ENCODE data around the gene RHEX. TPM values are rescaled to one million over a fixed set of nuclear protein-coding genes. Genes with fewer than 3 reads are reported as not detected.

The RHEX gene
- total and polyA plus RNA-seq, 4 donors, result 0.12 to 0.59 (median 0.55) TPM; not detected in 1

GRCh38 chr1:206066479-206067171 is 13.7 kb downstream of the RHEX start:
- WGBS (ENCODE audit: insufficient coverage), result 87% methylated on average over 4 of the region's 6 CpGs
- no peak for DNase-seq (ENCODE audit: low read depth in 4 of 6, low spot score in 6 of 6)
- H3K27ac ChIP-seq (ENCODE audit: low read depth, low read length), result no peak overlapping the region
- H3K27me3 ChIP-seq (ENCODE audit: control insufficient read depth, insufficient read depth, low read length), result no peaks in the 10 kb centered on the region
- H3K9me3 ChIP-seq (ENCODE audit: control insufficient read depth, insufficient read depth, low read length), result no peaks in the 10 kb centered on the region
- H3K4me1 ChIP-seq (ENCODE audit: control insufficient read depth, insufficient read depth, low read length), result no peaks in the 10 kb centered on the region
- no peak overlapping the region for H3K4me3 ChIP-seq (ENCODE audit: low read depth, low read length)
- H3K36me3 ChIP-seq (ENCODE audit: control insufficient read depth, insufficient read depth, low read length), result no peaks in the 10 kb centered on the region

GRCh38 chr1:206067486-206068227 is 14.7 kb downstream of the RHEX start:
- 73% methylated on average over 4 of the region's 8 CpGs for WGBS (ENCODE audit: insufficient coverage)
- Histone ChIP-seq H3K27ac (ENCODE audit: low read depth, low read length) (no peak overlapping the region), H3K36me3 (ENCODE audit: control insufficient read depth, insufficient read depth, low read length) (no peaks in the 10 kb centered on the region), H3K4me3 (ENCODE audit: low read depth, low read length) (no peak overlapping the region), H3K4me1 (ENCODE audit: control insufficient read depth, insufficient read depth, low read length) (no peaks in the 10 kb centered on the region), H3K9me3 (ENCODE audit: control insufficient read depth, insufficient read depth, low read length) (no peaks in the 10 kb centered on the region), H3K27me3 (ENCODE audit: control insufficient read depth, insufficient read depth, low read length) (no peaks in the 10 kb centered on the region)
- DNase-seq (ENCODE audit: low read depth in 4 of 6, low spot score in 6 of 6), result peak in 1 of 6 donors; percentile 13

GRCh38 chr1:206068314-206068713 is 15.3 kb downstream of the RHEX start:
- no peak overlapping the region for H3K4me3 ChIP-seq (ENCODE audit: low read depth, low read length)
- no peaks in the 10 kb centered on the region for H3K27me3 ChIP-seq (ENCODE audit: control insufficient read depth, insufficient read depth, low read length)
- H3K27ac ChIP-seq (ENCODE audit: low read depth, low read length), result no peak overlapping the region
- WGBS (ENCODE audit: insufficient coverage), result 88% methylated on average over 1 of the region's 1 CpG
- DNase-seq (ENCODE audit: low read depth in 4 of 6, low spot score in 6 of 6), result no peak
- no peaks in the 10 kb centered on the region for H3K4me1 ChIP-seq (ENCODE audit: control insufficient read depth, insufficient read depth, low read length)
- H3K36me3 ChIP-seq (ENCODE audit: control insufficient read depth, insufficient read depth, low read length), result no peaks in the 10 kb centered on the region
- H3K9me3 ChIP-seq (ENCODE audit: control insufficient read depth, insufficient read depth, low read length), result no peaks in the 10 kb centered on the region

- H3K27me3 ChIP-seq (ENCODE audit: control insufficient read depth, insufficient read depth, low read length), result no peaks in the 10 kb centered on the region
These were observed 17.8 kb downstream of the RHEX start for GRCh38 chr1:206070627-206071304.

GRCh38 chr1:206074839-206075238 is 21.9 kb downstream of the RHEX start:
- Histone ChIP-seq H3K4me1 (ENCODE audit: control insufficient read depth, insufficient read depth, low read length) (no peaks in the 10 kb centered on the region), H3K36me3 (ENCODE audit: control insufficient read depth, insufficient read depth, low read length) (no peaks in the 10 kb centered on the region), H3K4me3 (ENCODE audit: low read depth, low read length) (no peak overlapping the region), H3K27me3 (ENCODE audit: control insufficient read depth, insufficient read depth, low read length) (no peaks in the 10 kb centered on the region), H3K9me3 (ENCODE audit: control insufficient read depth, insufficient read depth, low read length) (no peaks in the 10 kb centered on the region), H3K27ac (ENCODE audit: low read depth, low read length) (no peak overlapping the region)
- DNase-seq (ENCODE audit: low read depth in 4 of 6, low spot score in 6 of 6), result no peak
- WGBS (ENCODE audit: insufficient coverage), result 75% methylated on average over 1 of the region's 3 CpGs

More at GRCh38 chr1:206070627-206071304, 17.8 kb downstream of the RHEX start:
- no peaks in the 10 kb centered on the region for H3K4me1 ChIP-seq (ENCODE audit: control insufficient read depth, insufficient read depth, low read length)
- no peak overlapping the region for H3K27ac ChIP-seq (ENCODE audit: low read depth, low read length)
- no peaks in the 10 kb centered on the region for H3K9me3 ChIP-seq (ENCODE audit: control insufficient read depth, insufficient read depth, low read length)
- no peak for DNase-seq (ENCODE audit: low read depth in 4 of 6, low spot score in 6 of 6)
- no peaks in the 10 kb centered on the region for H3K36me3 ChIP-seq (ENCODE audit: control insufficient read depth, insufficient read depth, low read length)
- no peak overlapping the region for H3K4me3 ChIP-seq (ENCODE audit: low read depth, low read length)
- WGBS (ENCODE audit: insufficient coverage), result 94% methylated on average over 5 of the region's 9 CpGs

GRCh38 chr1:206075786-206076755 is 23.1 kb downstream of the RHEX start:
- Histone ChIP-seq H3K36me3 (ENCODE audit: control insufficient read depth, insufficient read depth, low read length) (no peaks in the 10 kb centered on the region), H3K27ac (ENCODE audit: low read depth, low read length) (no peak overlapping the region), H3K4me3 (ENCODE audit: low read depth, low read length) (no peak overlapping the region), H3K4me1 (ENCODE audit: control insufficient read depth, insufficient read depth, low read length) (no peaks in the 10 kb centered on the region), H3K27me3 (ENCODE audit: control insufficient read depth, insufficient read depth, low read length) (no peaks in the 10 kb centered on the region), H3K9me3 (ENCODE audit: control insufficient read depth, insufficient read depth, low read length) (no peaks in the 10 kb centered on the region)
- 77% methylated on average over 8 of the region's 11 CpGs for WGBS (ENCODE audit: insufficient coverage)
- no peak for DNase-seq (ENCODE audit: low read depth in 4 of 6, low spot score in 6 of 6)

GRCh38 chr1:206079135-206079534 is 26.2 kb downstream of the RHEX start:
- no peaks in the 10 kb centered on the region for H3K27me3 ChIP-seq (ENCODE audit: control insufficient read depth, insufficient read depth, low read length)
- no CpG with 5 or more reads among the region's 1 CpG for WGBS (ENCODE audit: insufficient coverage)

GRCh38 chr1:206080026-206080820 is 27.2 kb downstream of the RHEX start:
- no peak overlapping the region for H3K4me3 ChIP-seq (ENCODE audit: low read depth, low read length)
- 64% methylated on average over 4 of the region's 8 CpGs for WGBS (ENCODE audit: insufficient coverage)
- H3K27ac ChIP-seq (ENCODE audit: low read depth, low read length), result no peak overlapping the region
- no peaks in the 10 kb centered on the region for H3K27me3 ChIP-seq (ENCODE audit: control insufficient read depth, insufficient read depth, low read length)
- DNase-seq (ENCODE audit: low read depth in 4 of 6, low spot score in 6 of 6), result no peak
- no peaks in the 10 kb centered on the region for H3K9me3 ChIP-seq (ENCODE audit: control insufficient read depth, insufficient read depth, low read length)
- H3K36me3 ChIP-seq (ENCODE audit: control insufficient read depth, insufficient read depth, low read length), result no peaks in the 10 kb centered on the region
- H3K4me1 ChIP-seq (ENCODE audit: control insufficient read depth, insufficient read depth, low read length), result no peaks in the 10 kb centered on the region

More at GRCh38 chr1:206079135-206079534, 26.2 kb downstream of the RHEX start:
- DNase-seq (ENCODE audit: low read depth in 4 of 6, low spot score in 6 of 6), result no peak
- H3K4me1 ChIP-seq (ENCODE audit: control insufficient read depth, insufficient read depth, low read length), result no peaks in the 10 kb centered on the region
- no peaks in the 10 kb centered on the region for H3K9me3 ChIP-seq (ENCODE audit: control insufficient read depth, insufficient read depth, low read length)
- no peaks in the 10 kb centered on the region for H3K36me3 ChIP-seq (ENCODE audit: control insufficient read depth, insufficient read depth, low read length)
- H3K4me3 ChIP-seq (ENCODE audit: low read depth, low read length), result no peak overlapping the region
- no peak overlapping the region for H3K27ac ChIP-seq (ENCODE audit: low read depth, low read length)

All from spinal cord (tissue), 10 donors.